Breast epithelium (tissue), 3 donors: ENCODE results near the gene HDGFL1.

ENCODE experiments used
- CTCF ChIP-seq, 3 donors: fragments of 450-650 bp; IDR thresholded peaks; one replicate each; pipeline ENCODE4 v1.5.1; 2016 to 2017; ENCODE audit warnings: antibody characterized with exemption in 3 of 3, mild to moderate bottlenecking in 3 of 3, moderate library complexity in 3 of 3
- POLR2A ChIP-seq: fragments of 450-650 bp; IDR thresholded peaks from one replicate; pipeline ENCODE4 v1.6.1; 2016; ENCODE audit warnings: antibody characterized with exemption, mild to moderate bottlenecking, moderate library complexity

GRCh38 chr6:22621028-22621427 is 51.7 kb downstream of the HDGFL1 start:
- TF ChIP-seq CTCF (IDR thresholded peaks at IDR 0.05) (no peak), POLR2A (no peak)
